GM12801 (cell line): ENCODE data around the gene MUC20.

Source experiments
- TF ChIP-seq, protein P1 (sequence below): IDR thresholded peaks from one replicate; pipeline ENCODE4 v1.5.1; 2011; ENCODE audit warnings: control low read depth; ENCODE audit not compliant: insufficient read length; ENCODE audit errors: extremely low read depth

The MUC20 gene

GRCh38 chr3:195727606-195728195 is 6.9 kb downstream of the MUC20 start:
- TF ChIP-seq, protein P1, sequence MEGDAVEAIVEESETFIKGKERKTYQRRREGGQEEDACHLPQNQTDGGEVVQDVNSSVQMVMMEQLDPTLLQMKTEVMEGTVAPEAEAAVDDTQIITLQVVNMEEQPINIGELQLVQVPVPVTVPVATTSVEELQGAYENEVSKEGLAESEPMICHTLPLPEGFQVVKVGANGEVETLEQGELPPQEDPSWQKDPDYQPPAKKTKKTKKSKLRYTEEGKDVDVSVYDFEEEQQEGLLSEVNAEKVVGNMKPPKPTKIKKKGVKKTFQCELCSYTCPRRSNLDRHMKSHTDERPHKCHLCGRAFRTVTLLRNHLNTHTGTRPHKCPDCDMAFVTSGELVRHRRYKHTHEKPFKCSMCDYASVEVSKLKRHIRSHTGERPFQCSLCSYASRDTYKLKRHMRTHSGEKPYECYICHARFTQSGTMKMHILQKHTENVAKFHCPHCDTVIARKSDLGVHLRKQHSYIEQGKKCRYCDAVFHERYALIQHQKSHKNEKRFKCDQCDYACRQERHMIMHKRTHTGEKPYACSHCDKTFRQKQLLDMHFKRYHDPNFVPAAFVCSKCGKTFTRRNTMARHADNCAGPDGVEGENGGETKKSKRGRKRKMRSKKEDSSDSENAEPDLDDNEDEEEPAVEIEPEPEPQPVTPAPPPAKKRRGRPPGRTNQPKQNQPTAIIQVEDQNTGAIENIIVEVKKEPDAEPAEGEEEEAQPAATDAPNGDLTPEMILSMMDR, result no peak

GRCh38 chr3:195729476-195730251 is 8.9 kb downstream of the MUC20 start:
- TF ChIP-seq, protein P1, result no peak

DNA sequence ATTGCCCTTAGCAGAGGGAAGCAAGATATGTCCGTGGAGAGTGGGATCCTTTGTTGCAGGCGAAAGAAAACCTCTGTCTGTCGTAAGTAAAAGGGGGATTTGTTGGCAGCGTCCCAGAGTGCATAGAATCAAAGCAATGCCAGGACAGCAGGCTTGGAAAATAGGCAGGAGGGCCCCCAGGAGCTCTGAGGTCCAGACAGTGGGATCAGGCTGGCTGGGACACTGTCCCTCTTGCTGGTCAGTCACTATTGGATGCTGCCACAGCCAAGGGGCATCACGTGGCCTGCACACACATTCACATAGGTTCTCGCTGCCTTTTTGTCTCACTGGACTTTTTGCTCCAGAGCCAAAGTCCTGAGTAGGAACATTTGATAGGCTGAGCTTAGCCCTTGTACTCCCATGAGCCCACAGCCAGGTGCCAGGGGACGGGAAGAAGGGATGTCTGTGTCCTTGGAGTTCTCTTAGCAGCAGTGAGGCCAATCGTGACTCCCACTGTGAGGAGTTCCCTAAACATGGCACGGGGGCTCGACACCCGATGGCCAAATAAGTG is 10.7 kb downstream of the MUC20 start:
- TF ChIP-seq, protein P1, result no peak

GRCh38 chr3:195732940-195733339 is 12.2 kb downstream of the MUC20 start:
- TF ChIP-seq, protein P1, result no peak

DNA sequence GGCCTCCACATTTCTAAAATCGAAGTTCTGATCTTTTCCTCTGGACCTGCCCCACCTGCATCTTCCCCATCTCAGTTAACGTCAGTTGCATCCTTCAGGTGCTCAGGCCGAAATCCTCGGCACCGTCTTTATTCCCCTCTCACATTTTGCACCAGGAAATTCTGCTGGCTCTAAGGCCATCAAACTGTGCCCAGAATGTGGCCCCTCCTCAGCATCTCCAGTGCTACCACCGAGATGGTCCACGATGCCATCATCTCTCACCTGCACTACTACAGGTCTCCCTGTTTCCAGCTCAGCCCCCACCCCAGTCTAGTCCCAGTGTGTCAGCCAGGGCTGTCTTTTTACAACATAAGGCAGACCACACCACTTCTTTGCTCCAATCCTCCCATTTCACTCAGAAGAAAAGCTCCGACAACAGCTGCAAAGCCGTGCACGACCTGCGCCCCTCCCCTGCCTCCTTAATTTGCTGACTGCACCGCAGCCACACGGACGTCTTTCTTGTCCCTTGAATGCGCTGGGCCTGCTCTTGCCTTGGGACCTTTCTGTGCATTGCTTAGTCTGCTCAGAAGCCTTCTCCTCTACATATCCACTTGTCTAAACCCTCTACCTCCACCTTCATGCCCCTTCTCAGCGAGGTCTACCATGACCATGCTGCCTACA is 14.4 kb downstream of the MUC20 start:
- TF ChIP-seq, protein P1, result no peak

DNA sequence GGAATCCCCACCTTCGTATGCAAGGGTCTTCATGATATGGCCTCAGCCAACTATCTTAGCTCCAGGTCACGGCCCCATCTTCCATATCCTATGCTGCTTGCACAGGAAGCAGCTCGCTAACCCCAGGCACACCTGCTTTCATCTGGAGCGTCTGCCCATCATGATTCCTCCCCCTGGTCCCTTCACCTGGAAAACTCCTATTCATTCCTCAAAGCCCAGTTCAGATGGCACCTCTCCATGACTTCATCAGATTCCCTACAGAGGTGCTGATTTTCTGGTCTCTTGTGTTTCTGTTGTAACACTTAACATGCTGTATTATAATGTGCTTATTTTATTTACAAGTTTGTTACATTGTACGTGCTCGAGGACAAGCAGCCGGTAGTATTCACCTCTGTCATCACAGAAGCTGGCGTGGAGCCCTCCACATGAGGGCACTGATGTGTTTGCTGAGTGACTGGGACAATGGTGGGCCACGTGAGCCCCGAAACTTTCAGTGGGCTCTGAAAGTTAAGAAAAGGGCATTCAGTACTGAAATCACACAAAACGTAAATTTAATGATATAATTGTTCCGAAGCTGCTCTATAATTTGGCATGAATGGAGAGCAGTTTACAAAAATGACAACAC is 16.2 kb downstream of the MUC20 start:
- TF ChIP-seq, protein P1, result no peak
